ENCODE data around the gene ARRDC4. TPM values are rescaled to one million over a fixed set of nuclear protein-coding genes. Genes with fewer than 3 reads are reported as not detected.

ARRDC4 gene
- total and polyA plus RNA-seq, 9 of the 15 experiments (the other 6 are each of a cell fraction or from before 2014, with no cell fraction given) = 4.3 to 16.1 (median 14.4) TPM

- TF ChIP-seq CTCFL (IDR thresholded peaks at IDR 0.05; ENCODE audit: borderline replicate concordance, insufficient read depth, low read depth, low read length, poor library complexity, severe bottlenecking) = no peak
- TF ChIP-seq ZNF511 (CRISPR knock-in tag; IDR thresholded peaks at IDR 0.05) = no peak
- no peak for TF ChIP-seq E2F5 (CRISPR knock-in tag; IDR thresholded peaks at IDR 0.05)
- TF ChIP-seq, protein P1, sequence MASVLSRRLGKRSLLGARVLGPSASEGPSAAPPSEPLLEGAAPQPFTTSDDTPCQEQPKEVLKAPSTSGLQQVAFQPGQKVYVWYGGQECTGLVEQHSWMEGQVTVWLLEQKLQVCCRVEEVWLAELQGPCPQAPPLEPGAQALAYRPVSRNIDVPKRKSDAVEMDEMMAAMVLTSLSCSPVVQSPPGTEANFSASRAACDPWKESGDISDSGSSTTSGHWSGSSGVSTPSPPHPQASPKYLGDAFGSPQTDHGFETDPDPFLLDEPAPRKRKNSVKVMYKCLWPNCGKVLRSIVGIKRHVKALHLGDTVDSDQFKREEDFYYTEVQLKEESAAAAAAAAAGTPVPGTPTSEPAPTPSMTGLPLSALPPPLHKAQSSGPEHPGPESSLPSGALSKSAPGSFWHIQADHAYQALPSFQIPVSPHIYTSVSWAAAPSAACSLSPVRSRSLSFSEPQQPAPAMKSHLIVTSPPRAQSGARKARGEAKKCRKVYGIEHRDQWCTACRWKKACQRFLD (CRISPR knock-in tag; IDR thresholded peaks at IDR 0.05) = no peak
- TF ChIP-seq, protein P2, sequence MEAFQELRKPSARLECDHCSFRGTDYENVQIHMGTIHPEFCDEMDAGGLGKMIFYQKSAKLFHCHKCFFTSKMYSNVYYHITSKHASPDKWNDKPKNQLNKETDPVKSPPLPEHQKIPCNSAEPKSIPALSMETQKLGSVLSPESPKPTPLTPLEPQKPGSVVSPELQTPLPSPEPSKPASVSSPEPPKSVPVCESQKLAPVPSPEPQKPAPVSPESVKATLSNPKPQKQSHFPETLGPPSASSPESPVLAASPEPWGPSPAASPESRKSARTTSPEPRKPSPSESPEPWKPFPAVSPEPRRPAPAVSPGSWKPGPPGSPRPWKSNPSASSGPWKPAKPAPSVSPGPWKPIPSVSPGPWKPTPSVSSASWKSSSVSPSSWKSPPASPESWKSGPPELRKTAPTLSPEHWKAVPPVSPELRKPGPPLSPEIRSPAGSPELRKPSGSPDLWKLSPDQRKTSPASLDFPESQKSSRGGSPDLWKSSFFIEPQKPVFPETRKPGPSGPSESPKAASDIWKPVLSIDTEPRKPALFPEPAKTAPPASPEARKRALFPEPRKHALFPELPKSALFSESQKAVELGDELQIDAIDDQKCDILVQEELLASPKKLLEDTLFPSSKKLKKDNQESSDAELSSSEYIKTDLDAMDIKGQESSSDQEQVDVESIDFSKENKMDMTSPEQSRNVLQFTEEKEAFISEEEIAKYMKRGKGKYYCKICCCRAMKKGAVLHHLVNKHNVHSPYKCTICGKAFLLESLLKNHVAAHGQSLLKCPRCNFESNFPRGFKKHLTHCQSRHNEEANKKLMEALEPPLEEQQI (IDR thresholded peaks at IDR 0.05) = no peak
- no peak for TF ChIP-seq SMAD3 (CRISPR knock-in tag; conservative IDR thresholded peaks at IDR 0.05)
- TF ChIP-seq DMBX1 (CRISPR knock-in tag; IDR thresholded peaks at IDR 0.05; ENCODE audit: borderline replicate concordance) = no peak
- TF ChIP-seq PYGO2 (tag; IDR thresholded peaks at IDR 0.05) = no peak
- no peak for TF ChIP-seq RBM15 (IDR thresholded peaks at IDR 0.05; ENCODE audit: insufficient read depth, low read length)
- TF ChIP-seq NFRKB (IDR thresholded peaks at IDR 0.05; ENCODE audit: low read depth) = no peak
- TF ChIP-seq, protein P3, sequence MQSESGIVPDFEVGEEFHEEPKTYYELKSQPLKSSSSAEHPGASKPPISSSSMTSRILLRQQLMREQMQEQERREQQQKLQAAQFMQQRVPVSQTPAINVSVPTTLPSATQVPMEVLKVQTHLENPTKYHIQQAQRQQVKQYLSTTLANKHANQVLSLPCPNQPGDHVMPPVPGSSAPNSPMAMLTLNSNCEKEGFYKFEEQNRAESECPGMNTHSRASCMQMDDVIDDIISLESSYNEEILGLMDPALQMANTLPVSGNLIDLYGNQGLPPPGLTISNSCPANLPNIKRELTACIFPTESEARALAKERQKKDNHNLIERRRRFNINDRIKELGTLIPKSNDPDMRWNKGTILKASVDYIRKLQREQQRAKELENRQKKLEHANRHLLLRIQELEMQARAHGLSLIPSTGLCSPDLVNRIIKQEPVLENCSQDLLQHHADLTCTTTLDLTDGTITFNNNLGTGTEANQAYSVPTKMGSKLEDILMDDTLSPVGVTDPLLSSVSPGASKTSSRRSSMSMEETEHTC (IDR thresholded peaks at IDR 0.05) = no peak
- no peak; a peak in 1 of 4 replicates for TF ChIP-seq HDAC1 (IDR thresholded peaks at IDR 0.05)
- TF ChIP-seq RB1 (IDR thresholded peaks at IDR 0.05; ENCODE audit: low read depth) = peak; percentile 41; the same call in 1 of the 2 replicates
- no peak for TF ChIP-seq EZH2 (IDR thresholded peaks at IDR 0.05; ENCODE audit: borderline replicate concordance, low read depth, low read length)
- no peak for TF ChIP-seq GTF2A2 (tag; IDR thresholded peaks at IDR 0.05)
Observed at GRCh38 chr15:97961067-97961954, 808 bp downstream of the ARRDC4 start (continued).
